GM19455 (cell line): ENCODE results near the gene ISG15.
"Not testable (repeated sequence)": the region's sequence is repeated elsewhere in the genome, so short reads cannot be mapped to it uniquely, and the experiment has no call there.

Source experiments
- ATAC-seq: cut with Tn5 transposase; IDR thresholded peaks from one replicate; pipeline ENCODE4 v1.9.1; 2021; ENCODE audit not compliant: unreplicated experiment

Gene ISG15

DNA sequence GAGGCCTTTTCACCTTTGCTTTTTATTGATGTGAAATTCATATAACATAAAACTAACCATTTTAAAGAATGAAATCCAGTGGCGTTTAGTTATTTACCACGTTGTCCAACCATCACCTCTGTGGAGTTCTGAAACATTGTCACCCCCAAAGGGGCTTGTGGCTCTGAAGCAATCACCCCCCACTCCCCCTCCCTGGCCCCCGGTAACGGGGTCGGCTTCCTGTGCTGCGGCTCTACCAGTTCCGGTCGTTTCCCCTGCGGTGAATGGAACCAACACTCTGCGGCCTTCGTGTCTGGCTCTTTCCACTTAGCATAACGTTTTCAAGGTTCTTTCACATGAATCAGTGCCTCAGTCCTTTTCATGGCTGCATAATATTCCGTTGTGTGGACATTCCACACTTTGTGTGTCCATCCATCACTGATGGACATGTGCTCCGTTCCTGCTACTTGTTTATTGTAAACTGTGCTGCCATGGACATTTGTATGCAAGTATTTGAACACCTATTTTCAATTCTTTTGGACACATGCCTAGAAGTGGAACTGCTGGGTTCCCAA, 1.8 kb upstream of the ISG15 start:
- ATAC-seq = no peak

DNA sequence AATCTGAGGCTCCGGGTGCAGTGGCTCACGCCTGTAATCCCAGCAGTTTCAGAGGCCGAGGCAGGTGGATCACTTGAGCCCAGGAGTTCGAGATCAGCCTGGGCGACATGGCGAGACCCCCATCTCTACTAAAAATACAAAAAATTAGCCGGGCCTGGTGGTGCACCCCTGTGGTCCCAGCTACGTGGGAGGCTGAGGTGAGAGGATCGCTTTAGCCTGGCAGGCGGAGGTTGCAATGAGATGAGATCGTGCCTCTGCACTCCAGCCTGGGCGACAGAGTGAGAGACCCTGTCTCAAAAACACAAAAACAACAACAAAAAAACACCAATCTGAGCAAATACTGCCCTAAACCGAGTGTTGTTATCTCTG, 577 bp upstream of the ISG15 start:
- not testable (repeated sequence) for ATAC-seq

DNA sequence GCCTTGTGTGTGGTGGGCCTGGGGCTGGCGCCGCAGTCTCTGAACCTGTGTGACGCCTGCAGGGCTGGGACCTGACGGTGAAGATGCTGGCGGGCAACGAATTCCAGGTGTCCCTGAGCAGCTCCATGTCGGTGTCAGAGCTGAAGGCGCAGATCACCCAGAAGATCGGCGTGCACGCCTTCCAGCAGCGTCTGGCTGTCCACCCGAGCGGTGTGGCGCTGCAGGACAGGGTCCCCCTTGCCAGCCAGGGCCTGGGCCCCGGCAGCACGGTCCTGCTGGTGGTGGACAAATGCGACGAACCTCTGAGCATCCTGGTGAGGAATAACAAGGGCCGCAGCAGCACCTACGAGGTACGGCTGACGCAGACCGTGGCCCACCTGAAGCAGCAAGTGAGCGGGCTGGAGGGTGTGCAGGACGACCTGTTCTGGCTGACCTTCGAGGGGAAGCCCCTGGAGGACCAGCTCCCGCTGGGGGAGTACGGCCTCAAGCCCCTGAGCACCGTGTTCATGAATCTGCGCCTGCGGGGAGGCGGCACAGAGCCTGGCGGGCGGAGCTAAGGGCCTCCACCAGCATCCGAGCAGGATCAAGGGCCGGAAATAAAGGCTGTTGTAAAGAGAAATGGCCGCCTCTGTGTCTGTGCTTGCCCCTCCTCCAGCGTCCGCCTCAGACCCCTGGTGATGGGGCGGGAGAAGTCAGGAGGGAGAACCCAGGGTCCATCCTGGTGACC, 788 bp downstream of the ISG15 start:
- no peak for ATAC-seq

DNA sequence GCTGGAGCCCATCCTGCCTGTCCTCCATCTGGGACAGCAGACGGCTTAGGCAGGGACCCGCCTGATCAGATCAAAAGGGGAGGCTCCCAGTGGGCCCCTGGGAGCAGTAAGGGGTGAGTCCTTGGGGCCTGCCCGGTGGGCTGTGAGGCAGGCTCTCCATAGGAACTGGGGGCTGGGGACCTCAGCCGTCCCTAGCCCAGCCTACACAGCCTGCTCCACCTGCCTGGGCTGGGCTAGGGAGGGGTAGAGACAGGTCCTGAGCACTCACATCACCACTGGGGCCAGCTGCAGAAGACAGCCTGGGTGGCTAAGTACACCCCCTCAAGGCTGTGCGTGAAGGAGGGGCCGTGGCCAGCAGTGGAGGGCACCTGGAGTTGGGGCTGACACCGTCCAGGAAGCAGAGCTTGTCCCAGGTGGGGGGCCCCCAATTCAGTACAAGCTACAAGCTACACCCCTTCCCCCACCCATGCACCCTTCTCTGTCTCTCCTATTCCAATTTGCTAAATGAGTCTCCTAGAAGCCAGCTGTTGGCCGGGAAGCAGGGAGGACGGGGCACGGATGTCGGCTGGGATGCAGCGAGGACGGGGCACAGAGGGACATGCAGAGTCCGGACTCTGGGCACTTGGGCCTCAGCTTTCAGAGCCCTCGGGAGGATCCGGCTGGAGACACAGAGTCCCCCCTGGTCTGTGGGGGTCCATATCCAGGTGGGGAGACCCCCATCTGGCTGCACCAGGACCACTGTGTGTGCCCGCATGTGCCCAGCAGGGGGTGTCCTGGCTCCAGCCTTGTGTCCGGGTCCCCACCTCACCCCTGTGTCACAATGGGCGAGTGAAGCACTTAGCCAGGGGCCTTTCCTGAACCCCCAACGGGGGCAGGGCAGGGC, 1.7 kb downstream of the ISG15 start:
- no peak for ATAC-seq

DNA sequence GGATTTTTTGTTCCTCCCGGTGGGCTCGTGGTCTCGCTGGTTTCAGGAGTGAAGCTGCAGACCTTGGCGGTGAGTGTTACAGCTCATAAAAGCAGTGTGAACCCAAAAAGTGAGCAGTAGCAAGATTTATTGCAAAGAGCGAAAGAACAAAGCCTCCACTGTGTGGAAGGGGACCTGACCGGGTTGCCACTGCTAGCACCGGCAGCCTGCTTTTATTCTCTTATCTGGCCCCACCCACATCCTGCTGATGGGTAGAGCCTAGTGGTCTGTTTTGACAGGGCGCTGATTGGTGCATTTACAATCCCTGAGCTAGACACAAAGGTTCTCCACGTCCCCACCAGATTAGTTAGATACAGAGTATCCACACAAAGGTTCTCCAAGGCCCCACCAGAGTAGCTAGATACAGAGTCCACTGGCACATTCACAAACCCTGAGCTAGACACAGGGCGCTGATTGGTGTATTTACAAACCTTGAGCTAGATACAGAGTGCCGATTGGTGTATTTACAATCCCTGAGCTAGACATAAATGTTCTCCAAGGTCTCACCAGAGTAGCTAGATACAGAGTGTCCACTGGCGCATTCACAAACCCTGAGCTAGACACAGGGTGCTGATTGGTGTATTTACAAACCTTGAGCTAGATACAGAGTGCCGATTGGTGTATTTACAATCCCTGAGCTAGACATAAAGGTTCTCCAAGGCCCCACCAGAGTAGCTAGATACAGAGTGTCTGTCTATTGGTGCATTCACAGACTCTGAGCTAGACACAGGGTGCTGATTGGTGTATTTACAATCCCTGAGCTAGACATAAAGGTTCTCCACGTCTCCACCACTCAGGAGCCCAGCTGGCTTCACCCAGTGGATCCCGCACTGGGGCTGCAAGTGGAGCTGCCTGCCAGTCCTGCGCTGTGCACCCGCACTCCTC, 4.4 kb downstream of the ISG15 start:
- not testable (repeated sequence) for ATAC-seq

DNA sequence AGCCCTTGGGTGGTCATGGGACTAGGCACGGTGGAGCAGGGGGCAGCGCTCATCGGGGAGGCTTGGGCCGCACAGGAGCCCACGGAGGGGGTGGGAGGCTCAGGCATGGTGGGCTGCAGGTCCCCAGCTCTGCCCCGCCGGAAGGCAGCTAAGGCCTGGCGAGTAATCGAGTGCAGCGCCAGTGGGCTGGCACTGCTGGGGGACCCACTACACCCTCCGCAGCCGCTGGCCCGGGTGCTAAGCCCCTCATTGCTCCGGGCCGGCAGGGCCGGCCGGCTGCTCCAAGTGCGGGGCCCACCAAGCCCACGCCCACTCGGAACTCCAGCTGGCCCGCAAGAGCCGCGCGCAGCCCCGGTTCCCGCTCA, 5.0 kb downstream of the ISG15 start:
- not testable (repeated sequence) for ATAC-seq

DNA sequence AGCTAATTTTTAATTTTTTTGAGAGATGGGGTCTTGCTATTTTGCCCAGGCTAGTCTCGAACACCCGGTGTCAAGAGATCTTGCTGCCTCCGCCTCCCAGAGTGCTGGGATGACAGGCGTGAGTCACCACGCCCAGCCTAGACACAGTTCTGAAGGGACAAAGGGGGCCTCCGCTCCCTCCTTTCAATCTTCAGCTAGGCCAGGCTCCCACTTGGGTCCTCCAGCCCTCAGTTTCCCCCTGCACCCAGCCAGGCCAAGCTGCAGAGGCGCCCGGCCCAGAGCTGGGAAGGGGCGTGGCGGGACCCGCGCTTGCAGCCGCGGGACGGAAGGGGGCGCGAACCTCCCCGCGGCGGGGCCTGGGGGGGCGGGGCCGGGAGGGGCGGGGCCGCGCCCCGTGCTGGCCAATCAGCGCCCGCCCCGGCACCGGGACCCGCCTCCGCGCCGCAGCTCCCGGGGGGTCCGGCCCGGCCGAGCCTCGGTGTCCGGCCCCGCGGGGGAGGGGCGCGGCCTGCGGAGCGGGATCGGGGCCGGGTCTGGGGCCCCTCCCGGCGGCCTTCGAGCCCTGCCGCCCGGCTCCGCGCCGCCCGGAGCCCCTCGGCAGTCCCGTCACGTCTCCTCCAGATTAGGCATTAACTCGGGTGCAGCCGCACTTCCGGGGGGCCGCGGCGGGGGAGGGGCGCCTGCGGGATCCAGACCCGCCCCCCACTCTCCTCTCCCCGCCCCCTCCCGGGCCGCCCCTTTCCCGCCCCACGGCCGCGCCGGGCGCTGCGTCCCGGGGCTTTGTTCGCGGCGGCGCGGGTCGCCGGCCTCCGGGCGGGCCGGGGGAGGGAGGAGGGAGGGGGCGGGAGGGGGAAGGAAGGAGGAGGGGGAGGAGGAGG, 6.1 kb downstream of the ISG15 start:
- peak; percentile 60 for ATAC-seq

DNA sequence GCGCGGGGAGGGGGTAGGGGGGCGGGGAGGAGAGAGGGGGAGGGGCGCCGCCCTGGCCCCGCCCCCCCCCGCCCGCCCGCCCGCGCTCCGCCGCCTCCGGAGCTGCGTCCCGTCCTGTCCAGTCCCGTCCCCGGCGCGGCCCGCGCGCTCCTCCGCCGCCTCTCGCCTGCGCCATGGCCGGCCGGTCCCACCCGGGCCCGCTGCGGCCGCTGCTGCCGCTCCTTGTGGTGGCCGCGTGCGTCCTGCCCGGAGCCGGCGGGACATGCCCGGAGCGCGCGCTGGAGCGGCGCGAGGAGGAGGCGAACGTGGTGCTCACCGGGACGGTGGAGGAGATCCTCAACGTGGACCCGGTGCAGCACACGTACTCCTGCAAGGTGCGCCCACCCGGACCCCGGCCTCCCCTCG, 6.7 kb downstream of the ISG15 start, which contains the start of gene AGRN:
TSS of gene AGRN (plus strand) at position 121 of the 405 bp plus-strand sequence. CDS start at position 174, 53 bp downstream.
- peak; percentile 31 for ATAC-seq

DNA sequence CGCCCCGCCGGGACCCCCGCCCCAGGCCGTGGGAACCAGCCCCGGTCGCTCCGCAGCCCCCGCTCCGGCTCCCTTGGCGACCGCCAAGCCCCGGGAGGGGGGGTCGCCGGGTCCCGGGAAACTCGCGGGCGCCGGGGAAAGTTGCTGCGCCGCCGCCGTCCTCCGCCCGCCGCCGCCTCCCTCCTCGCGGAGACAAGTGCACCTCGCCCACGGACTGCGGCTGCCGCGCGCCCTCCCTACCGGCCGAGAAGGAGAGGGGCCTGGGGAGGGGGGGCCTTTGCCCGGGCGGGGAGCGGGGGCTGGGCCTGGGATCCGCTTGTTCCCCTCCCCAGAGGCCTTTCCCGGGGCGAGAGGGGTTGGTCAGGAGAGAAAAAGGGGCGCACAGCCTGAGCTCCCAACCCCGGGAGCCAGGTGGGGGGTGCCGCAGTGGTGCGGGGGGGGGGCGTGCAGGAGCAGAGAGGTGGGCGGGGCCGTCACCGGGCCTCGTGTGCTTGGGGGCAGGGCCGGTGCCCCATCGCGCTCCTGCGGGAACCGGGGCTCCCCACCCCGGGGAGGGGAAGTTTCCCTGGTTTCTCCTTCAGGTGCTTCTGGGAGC, 7.2 kb downstream of the ISG15 start:
- peak; percentile 13 for ATAC-seq

DNA sequence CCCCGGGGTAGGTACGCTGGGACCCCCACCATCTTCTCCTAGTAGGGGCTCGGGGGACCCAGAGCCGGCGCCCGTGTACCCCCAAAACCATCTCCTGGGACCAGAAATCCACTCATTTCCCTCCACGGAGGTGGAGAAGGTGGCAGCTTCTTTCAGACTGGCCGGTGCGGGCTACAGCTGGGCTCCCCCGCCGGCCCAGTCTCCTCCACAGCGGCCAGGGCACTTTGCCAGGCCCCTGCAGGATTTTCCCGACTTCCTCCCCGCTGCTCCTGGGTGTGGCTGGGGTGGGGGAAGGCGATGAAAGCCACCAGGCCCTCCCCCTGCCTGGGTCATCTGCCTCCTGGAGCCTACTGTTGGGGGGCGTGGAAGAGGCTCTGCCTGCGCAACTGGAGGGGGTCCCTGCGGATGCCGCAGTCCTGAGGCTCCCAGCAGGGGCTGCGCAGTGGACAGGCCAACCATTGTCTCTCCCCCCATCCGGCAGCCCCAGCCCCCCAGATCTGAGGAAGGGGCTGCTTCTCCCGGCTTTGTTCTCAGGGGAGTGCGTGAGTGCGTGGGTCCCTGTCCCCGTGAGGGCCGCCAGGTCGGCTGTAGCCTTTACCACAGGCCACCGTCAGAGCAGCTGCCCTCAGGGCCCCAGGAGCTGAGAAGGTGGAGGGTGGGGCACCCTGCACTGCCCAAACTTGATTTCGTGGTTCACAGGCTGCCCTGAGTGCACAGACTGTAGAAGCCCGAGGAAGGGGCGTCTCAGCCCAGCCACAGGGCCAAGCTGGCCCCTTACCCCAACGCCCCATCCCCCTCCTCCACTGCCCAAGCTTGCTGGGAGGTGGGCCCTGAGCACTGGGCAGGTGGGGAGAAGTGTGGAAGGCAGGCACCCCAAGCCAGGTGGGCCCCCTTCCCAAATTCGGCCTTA, 8.0 kb downstream of the ISG15 start:
- ATAC-seq = no peak

DNA sequence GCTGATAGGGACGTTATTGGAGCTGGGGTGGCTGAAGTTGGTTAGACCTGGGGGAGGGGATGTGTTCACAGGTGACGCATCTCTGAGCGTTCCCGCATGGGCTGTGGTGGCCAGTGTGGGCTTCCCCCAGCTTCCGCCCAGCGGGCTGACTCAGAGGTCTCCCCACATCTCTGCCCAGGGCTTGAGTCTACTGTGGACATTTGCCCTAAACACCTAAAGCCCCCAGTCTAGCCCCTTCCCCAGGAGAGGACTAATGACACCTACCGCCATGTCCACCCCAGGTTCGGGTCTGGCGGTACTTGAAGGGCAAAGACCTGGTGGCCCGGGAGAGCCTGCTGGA, 8.6 kb downstream of the ISG15 start:
- ATAC-seq = no peak

DNA sequence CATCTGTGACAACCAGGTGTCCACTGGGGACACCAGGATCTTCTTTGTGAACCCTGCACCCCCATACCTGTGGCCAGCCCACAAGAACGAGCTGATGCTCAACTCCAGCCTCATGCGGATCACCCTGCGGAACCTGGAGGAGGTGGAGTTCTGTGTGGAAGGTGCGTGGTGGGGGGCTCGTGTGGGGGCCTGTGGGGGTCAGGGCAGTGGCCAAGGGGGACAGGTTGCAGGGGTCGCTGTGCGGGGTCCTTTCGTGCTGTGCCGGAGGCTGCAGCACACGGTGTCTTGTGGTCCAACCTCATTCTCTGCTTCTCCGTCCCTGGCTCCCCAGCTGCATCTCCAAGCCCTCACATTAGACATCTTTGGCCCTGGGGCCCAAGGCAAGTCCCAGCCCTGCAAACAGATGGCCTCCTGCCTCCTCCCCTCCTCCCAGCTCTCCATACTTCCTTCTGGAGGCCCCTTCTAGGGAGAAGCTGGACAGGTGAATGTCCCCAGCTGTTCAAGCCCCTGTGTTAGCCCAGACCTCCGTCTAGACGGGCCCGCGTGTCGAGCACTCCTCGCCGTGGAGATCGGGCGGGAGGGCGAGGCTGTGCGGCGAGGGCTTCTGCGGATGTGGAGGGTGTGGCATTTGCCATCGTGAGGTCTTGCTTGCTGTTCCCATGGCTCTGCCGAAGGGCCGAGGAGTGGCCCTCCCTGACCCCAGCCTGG, 9.2 kb downstream of the ISG15 start:
- no peak for ATAC-seq

DNA sequence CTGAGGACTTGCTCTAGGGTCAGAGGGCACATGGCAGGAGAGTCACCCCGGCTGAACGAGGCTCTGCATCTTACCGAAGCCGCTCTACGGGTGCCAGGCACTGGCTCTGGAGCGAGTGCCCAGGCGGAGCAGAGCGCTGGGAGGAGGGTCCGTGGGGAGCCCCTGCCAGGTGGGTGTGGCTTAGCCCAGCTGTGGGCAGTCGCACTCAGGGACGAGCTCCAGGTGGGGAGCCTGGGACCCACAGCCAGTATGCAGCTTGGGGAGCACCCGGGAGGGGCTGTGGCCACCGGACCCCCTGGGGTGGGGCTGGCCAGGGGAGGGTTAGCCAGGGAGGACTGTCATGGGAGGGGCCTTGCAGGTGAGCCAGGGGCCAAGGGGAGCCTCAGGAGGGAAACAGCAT, 10.4 kb downstream of the ISG15 start:
- ATAC-seq = no peak

DNA sequence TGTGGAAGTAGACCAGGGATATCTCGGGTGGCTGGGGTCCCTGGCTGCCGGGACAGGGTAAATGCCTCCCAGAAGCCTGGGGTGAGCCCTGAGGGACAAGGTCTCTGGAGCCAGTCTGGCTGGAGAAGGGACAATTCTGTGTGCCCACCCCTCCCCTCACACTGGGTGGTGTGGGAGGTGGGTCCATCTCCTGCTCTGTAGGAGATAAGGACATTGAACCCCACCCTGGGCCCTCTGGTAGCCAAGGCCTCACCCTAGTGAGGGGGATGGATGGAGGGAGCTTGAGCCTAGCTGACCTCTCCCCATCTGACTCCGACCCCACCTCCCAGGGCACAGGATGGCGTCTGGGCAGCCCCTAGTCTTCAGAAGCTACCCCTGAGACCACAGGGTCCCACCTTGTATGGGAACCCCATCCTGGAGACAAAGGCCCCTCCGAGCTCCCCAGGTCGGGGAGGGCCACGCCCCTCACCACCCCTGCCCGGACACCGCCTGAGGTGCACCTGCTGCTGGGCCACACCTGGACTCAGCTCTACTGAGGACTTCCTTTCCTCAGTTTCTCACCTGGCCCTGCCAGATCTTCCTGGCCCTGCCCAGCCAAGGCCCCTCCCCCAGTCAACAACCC, 11.0 kb downstream of the ISG15 start:
- no peak for ATAC-seq

DNA sequence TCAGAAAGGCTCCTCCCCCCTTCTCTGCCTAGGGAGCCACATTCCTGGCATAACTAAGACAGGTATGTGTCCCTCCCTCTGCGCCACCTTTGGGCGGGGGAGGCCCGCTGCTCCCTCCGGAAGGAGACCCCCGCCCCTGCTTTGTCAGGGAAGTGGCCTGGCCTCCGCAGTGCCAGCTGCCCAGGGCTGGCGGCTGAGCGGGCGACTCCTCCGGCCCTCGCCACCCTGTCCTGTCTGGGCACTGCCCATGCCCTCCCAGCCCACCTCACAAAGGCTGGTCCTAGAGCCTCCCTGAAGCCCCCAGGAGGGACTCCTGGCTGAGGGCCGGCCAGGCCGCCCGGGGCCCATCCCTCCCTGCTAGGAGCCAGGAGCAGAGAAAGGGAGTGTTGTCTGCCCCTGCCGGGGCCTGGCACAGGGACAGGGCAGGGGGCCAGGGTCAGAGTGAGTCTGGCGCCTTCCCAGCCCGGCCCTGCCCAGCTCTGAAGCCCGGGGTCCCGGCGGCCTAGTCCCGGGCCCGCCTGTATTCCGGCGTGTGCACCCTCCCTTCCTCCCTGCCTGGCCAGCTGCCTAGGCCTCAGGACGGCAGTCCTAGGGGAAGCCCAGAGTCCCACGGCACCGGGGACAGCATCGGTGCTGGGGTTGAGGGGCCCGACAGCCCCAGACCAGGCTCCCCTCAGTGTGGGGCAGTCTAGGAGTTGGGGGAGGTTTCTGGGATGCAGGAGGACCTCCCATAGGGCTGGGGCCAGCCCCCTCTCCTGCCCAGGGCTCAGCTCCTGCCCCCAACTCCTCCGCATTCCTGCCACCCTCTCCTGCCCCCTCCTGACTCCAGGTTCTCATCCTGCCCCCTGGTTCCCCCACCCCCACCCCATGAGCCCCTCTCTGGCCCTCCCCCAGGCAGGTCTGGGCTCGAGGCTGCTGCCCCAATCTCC, 11.7 kb downstream of the ISG15 start:
- no peak for ATAC-seq

DNA sequence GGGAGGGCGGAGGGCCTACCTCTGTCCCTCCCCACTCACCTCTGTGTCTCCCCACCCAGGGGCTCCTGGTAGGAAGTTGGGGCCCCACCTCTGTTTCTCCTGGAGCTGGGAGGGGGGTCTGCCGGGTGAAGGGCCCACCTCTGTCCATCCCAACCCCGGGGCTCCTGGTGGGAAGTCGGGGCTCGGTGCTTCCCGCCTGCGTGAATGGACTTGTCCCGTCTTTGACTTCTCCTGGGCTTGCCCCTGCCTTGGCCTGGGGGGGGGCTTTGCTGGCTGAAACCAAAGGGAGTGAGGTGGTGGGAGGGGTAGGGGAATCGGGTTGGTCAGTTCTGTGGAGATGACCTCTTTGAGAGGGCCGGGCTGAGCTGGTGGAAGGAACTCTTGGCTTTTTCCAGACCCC, 12.4 kb downstream of the ISG15 start:
- no peak for ATAC-seq
